IMR-90 (cell line): ENCODE measurements around the gene GALNT9. TPM values are rescaled to one million over a fixed set of nuclear protein-coding genes. Genes with fewer than 3 reads are reported as not detected.

Experiments
- ATAC-seq: fragments of 200-7000 bp; cut with Tn5 transposase; 2 replicates; pipeline ENCODE4 v1.9.1; 2020; ENCODE audit warnings: low read depth, mild to moderate bottlenecking, moderate library complexity
- BruUV-seq: library from RNA; stranded (reverse); fragments of 400-500 nt; replicated peaks from 2 replicates; lab custom pipeline; 2021; lab: Mats Ljungman, UMichigan
- CTCF ChIA-PET: fragments of 300-600 bp; formaldehyde crosslinking; extraction: SDS; loops from one replicate; lab custom pipeline; 2021; ENCODE audit warnings: antibody characterized with exemption; lab: Yijun Ruan, JAX
- POLR2A ChIA-PET: fragments of 300-600 bp; sonication (Branson Sonifier 250); formaldehyde crosslinking; loops from one replicate; lab custom pipeline; 2022; ENCODE audit warnings: antibody characterized with exemption; ENCODE audit not compliant: unreplicated experiment; lab: Charles Lee
- DNase-seq: peaks from one replicate; pipeline ENCODE4 v3.0.0; 2013
- H2AFZ ChIP-seq: replicated peaks from 2 replicates; pipeline ENCODE3; 2013; ENCODE audit warnings: low read length, mild to moderate bottlenecking; ENCODE audit not compliant: poor library complexity
- H2AK5ac ChIP-seq: 2 replicates; pipeline ENCODE4 v1.6.1; 2013; ENCODE audit warnings: low read depth, low read length, inconsistent platforms
- H2AK9ac ChIP-seq: replicated peaks from 2 replicates; pipeline ENCODE3; 2013; ENCODE audit warnings: mild to moderate bottlenecking, low read depth, low read length, moderate library complexity; ENCODE audit not compliant: poor library complexity
- H2BK120ac ChIP-seq: 2 replicates; pipeline ENCODE4 v1.6.1; 2013; ENCODE audit warnings: low read depth, low read length, inconsistent platforms
- H2BK15ac ChIP-seq: 3 replicates; pipeline ENCODE4 v1.6.1; 2013; ENCODE audit warnings: low read depth, low read length, inconsistent platforms
- H2BK20ac ChIP-seq: 2 replicates; pipeline ENCODE4 v1.6.1; 2013; ENCODE audit warnings: low read depth, mild to moderate bottlenecking, inconsistent platforms, low read length, moderate library complexity
- H2BK5ac ChIP-seq: 2 replicates; pipeline ENCODE4 v1.6.1; 2013; ENCODE audit warnings: mild to moderate bottlenecking, low read depth, low read length, inconsistent platforms; ENCODE audit not compliant: poor library complexity, severe bottlenecking
- H3K14ac ChIP-seq: replicated peaks from 2 replicates; pipeline ENCODE4 v1.6.1; 2013; ENCODE audit warnings: low read depth, low read length, inconsistent platforms
- H3K18ac ChIP-seq: 2 replicates; pipeline ENCODE4 v1.6.1; 2013; ENCODE audit warnings: low read depth, low read length, control low read depth
- H3K23ac ChIP-seq: 2 replicates; pipeline ENCODE4 v1.6.1; 2013; ENCODE audit warnings: low read depth, low read length, inconsistent platforms
- H3K27ac ChIP-seq: 2 replicates; pipeline ENCODE4 v1.5.1; 2013; ENCODE audit warnings: mild to moderate bottlenecking, control low read depth, low read length; ENCODE audit not compliant: insufficient read depth
- H3K27me3 ChIP-seq: 2 replicates; pipeline ENCODE4 v1.6.1; 2013; ENCODE audit warnings: low read length; ENCODE audit not compliant: control insufficient read depth, insufficient read depth
- H3K36me3 ChIP-seq: 2 replicates; pipeline ENCODE4 v1.6.1; 2013; ENCODE audit warnings: low read length, mixed read lengths; ENCODE audit not compliant: control insufficient read depth, insufficient read depth
- H3K4ac ChIP-seq: 2 replicates; pipeline ENCODE4 v1.6.1; 2013; ENCODE audit warnings: low read depth, low read length, inconsistent platforms
- H3K4me1 ChIP-seq: 2 replicates; pipeline ENCODE4 v1.6.1; 2013; ENCODE audit warnings: low read length, mixed read lengths; ENCODE audit not compliant: control insufficient read depth, insufficient read depth
- H3K4me2 ChIP-seq: 2 replicates; pipeline ENCODE4 v1.6.1; 2013; ENCODE audit warnings: low read depth, mild to moderate bottlenecking, control low read depth, low read length, moderate library complexity
- H3K4me3 ChIP-seq: 2 replicates; pipeline ENCODE4 v1.5.1; 2013; ENCODE audit warnings: low read depth, mild to moderate bottlenecking, control low read depth, low read length, moderate library complexity; ENCODE audit not compliant: insufficient read depth
- H3K56ac ChIP-seq: 2 replicates; pipeline ENCODE4 v1.6.1; 2013; ENCODE audit warnings: low read length, inconsistent platforms; ENCODE audit not compliant: insufficient read depth; ENCODE audit errors: extremely low read depth
- H3K79me1 ChIP-seq, 2 experiments: 2 replicates each; pipeline ENCODE4 v1.6.1; 2013; ENCODE audit warnings: low read length in 2 of 2, inconsistent platforms in 1 of 2, low read depth in 1 of 2
- H3K9ac ChIP-seq: 2 replicates; pipeline ENCODE4 v1.6.1; 2013; ENCODE audit warnings: low read depth, low read length, control low read depth
- H3K9me1 ChIP-seq: 2 replicates; pipeline ENCODE4 v1.6.1; 2013; ENCODE audit warnings: low read length, inconsistent platforms; ENCODE audit not compliant: insufficient read depth
- H3K9me3 ChIP-seq: 2 replicates; pipeline ENCODE4 v1.6.1; 2013; ENCODE audit warnings: low read length; ENCODE audit not compliant: control insufficient read depth, insufficient read depth
- H4K20me1 ChIP-seq: 2 replicates; pipeline ENCODE4 v1.6.1; 2013; ENCODE audit warnings: low read length, inconsistent platforms; ENCODE audit not compliant: insufficient read depth
- H4K5ac ChIP-seq: 2 replicates; pipeline ENCODE4 v1.6.1; 2013; ENCODE audit warnings: mild to moderate bottlenecking, low read depth, low read length, control low read depth
- H4K8ac ChIP-seq, 2 experiments: 2 replicates each; pipeline ENCODE4 v1.6.1; 2013; ENCODE audit warnings: low read depth in 2 of 2, low read length in 2 of 2, control low read depth in 1 of 2, inconsistent platforms in 1 of 2
- H4K91ac ChIP-seq: 2 replicates; pipeline ENCODE4 v1.6.1; 2013; ENCODE audit warnings: low read depth, low read length, inconsistent platforms; ENCODE audit not compliant: insufficient read depth
- BHLHE40 ChIP-seq: fragments of 150-350 bp; IDR thresholded peaks from 2 replicates; pipeline ENCODE4 v1.6.1; 2016; ENCODE audit warnings: mild to moderate bottlenecking, low read depth, low read length
- CEBPB ChIP-seq: IDR thresholded peaks from 2 replicates; pipeline ENCODE4 v1.6.1; 2012; ENCODE audit warnings: low read depth, low read length, improper control_type of control experiment
- CHD1 ChIP-seq: IDR thresholded peaks from 2 replicates; pipeline ENCODE4 v1.6.1; 2012; ENCODE audit warnings: low read depth, low read length, improper control_type of control experiment
- FOS ChIP-seq: fragments of 150-350 bp; IDR thresholded peaks from 2 replicates; pipeline ENCODE4 v1.6.1; 2016; ENCODE audit warnings: low read depth, low read length
- MAFK ChIP-seq: IDR thresholded peaks from 2 replicates; pipeline ENCODE4 v1.6.1; 2012; ENCODE audit warnings: low read depth, low read length, improper control_type of control experiment
- MAZ ChIP-seq: IDR thresholded peaks from 2 replicates; pipeline ENCODE4 v1.6.1; 2012; ENCODE audit warnings: low read depth, mild to moderate bottlenecking, low read length, improper control_type of control experiment, moderate library complexity, borderline replicate concordance
- MXI1 ChIP-seq: IDR thresholded peaks from 2 replicates; pipeline ENCODE4 v1.6.1; 2012; ENCODE audit warnings: low read depth, mild to moderate bottlenecking, low read length, moderate library complexity, borderline replicate concordance
- NFE2L2 ChIP-seq: fragments of 150-350 bp; IDR thresholded peaks from 2 replicates; pipeline ENCODE4 v1.6.1; 2016; ENCODE audit warnings: low read depth, mild to moderate bottlenecking, low read length
- RAD21 ChIP-seq: IDR thresholded peaks from 2 replicates; pipeline ENCODE4 v1.6.1; 2012; ENCODE audit warnings: low read length, improper control_type of control experiment
- RCOR1 ChIP-seq: IDR thresholded peaks from 2 replicates; pipeline ENCODE4 v1.6.1; 2012; ENCODE audit warnings: mild to moderate bottlenecking, low read length, improper control_type of control experiment; ENCODE audit not compliant: insufficient replicate concordance
- RFX5 ChIP-seq: IDR thresholded peaks from 2 replicates; pipeline ENCODE4 v1.8.0; 2012; ENCODE audit warnings: low read depth, mild to moderate bottlenecking, low read length, moderate library complexity
- SMC3 ChIP-seq: fragments of 150-350 bp; IDR thresholded peaks from 2 replicates; pipeline ENCODE4 v1.6.1; 2016; ENCODE audit warnings: low read depth, mild to moderate bottlenecking, antibody characterized with exemption, low read length, moderate library complexity
- WGBS, 2 experiments: methylation state at CpG; one replicate each; pipeline versions ENCODE4 v1.1.5 to v1.1.7; 2013; ENCODE audit warnings: missing lambda C conversion rate in 2 of 2; ENCODE audit not compliant: insufficient read length in 1 of 2; ENCODE audit errors: extremely low coverage in 2 of 2; 5-methylcytosine and 5-hydroxymethylcytosine counted together
- dilution Hi-C: fragments of 300-500 bp; cut with HindIII; formaldehyde crosslinking; loops from one replicate; pipeline ENCODE4 v1.14.3; 2018; ENCODE audit warnings: low sequenced_read_pairs; ENCODE audit not compliant: unreplicated experiment
- in situ Hi-C: fragments of 300-500 bp; cut with MboI; formaldehyde crosslinking; loops from 3 replicates; pipeline ENCODE4 v1.14.3; 2019; ENCODE audit warnings: low sequenced_read_pairs, inconsistent platforms, mixed read lengths
- intact Hi-C: fragments of 100-400 bp; cut with micrococcal nuclease; formaldehyde crosslinking; loops from 2 replicates; pipeline ENCODE4 v1.10.0; 2022
- polyA plus RNA-seq, 3 experiments: library from polyadenylated mRNA; depleted of rRNA; stranded (reverse); fragments of >200 nt; gene quantifications; 2 replicates each; pipeline ENCODE4 v1.2.3, GENCODE V29; 2012; ENCODE audit warnings: low replicate concordance in 1 of 3
- total RNA-seq: library from RNA; depleted of rRNA; stranded (reverse); fragments of >200 nt; gene quantifications from 2 replicates; pipeline ENCODE4 v1.2.3, GENCODE V29; 2012
- TF ChIP-seq, protein P1 (sequence below): conservative IDR thresholded peaks from 2 replicates; pipeline ENCODE4 v1.5.1; 2012; ENCODE audit warnings: mild to moderate bottlenecking, low read depth, low read length, improper control_type of control experiment
- TF ChIP-seq, protein P2 (sequence below): fragments of 150-350 bp; IDR thresholded peaks from 2 replicates; pipeline ENCODE4 v1.6.1; 2017; ENCODE audit warnings: mild to moderate bottlenecking, antibody characterized with exemption, low read length, low read depth
- TF ChIP-seq, protein P3 (sequence below): fragments of 150-350 bp; IDR thresholded peaks from 2 replicates; pipeline ENCODE4 v1.6.1; 2016; ENCODE audit warnings: low read depth, mild to moderate bottlenecking, low read length, moderate library complexity, borderline replicate concordance

GALNT9 gene
- total and polyA plus RNA-seq, 2 of the 4 experiments (the other 2 are of a cell fraction): under 0.01 to 0.12 TPM

DNA sequence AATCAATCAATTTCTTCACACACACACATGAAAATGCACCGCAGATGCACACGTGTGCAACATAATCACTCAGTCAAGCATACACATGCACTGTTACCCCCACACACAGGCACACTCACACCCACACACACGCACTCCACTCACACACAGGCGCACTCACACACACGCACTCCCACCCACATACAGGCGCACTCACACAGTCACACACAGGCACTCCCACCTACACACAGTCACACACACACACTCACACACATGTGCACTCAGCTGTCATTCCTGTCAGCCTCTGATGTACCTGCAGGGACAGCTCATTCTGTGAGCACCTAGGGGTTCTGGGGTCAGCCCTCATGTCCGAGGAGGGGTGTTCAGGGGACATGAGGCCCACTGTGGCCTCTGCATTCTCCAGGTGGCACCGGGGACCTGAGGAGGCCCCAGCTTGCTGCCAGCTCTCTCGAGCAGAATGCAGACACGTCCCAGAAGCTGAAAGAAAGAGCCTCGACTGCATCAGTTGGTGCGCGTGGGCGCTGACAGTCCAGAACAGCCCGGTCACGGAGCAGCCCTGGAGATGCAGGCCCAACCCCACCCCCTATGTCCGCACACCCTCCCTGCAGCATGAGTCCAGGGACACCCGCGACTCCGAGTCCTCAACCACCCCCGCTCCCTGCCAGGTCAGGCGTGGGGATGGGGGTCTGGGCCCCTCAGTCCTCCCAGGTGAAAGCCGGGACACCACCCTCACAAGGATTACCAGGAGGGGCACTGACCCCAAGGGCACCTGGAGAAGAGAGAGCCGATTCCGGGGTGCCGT, 115.8 kb downstream of the GALNT9 start:
- H3K18ac ChIP-seq: no peak overlapping the region
- H3K14ac ChIP-seq: no peak overlapping the region
- no peak overlapping the region for H3K4ac ChIP-seq
- no peak overlapping the region for H2AK9ac ChIP-seq
- intact Hi-C loops (no loop called here), in situ Hi-C loops (no loop called here), dilution Hi-C loops (no loop called here)
- no TSS peak for BruUV-seq
- H3K9ac ChIP-seq: no peak overlapping the region
- no peak for TF ChIP-seq CHD1
- TF ChIP-seq MAZ: no peak
- no peak for TF ChIP-seq SMC3
- no peak for TF ChIP-seq FOS
- TF ChIP-seq RFX5: no peak
- no peak for TF ChIP-seq MAFK
- TF ChIP-seq, protein P1, sequence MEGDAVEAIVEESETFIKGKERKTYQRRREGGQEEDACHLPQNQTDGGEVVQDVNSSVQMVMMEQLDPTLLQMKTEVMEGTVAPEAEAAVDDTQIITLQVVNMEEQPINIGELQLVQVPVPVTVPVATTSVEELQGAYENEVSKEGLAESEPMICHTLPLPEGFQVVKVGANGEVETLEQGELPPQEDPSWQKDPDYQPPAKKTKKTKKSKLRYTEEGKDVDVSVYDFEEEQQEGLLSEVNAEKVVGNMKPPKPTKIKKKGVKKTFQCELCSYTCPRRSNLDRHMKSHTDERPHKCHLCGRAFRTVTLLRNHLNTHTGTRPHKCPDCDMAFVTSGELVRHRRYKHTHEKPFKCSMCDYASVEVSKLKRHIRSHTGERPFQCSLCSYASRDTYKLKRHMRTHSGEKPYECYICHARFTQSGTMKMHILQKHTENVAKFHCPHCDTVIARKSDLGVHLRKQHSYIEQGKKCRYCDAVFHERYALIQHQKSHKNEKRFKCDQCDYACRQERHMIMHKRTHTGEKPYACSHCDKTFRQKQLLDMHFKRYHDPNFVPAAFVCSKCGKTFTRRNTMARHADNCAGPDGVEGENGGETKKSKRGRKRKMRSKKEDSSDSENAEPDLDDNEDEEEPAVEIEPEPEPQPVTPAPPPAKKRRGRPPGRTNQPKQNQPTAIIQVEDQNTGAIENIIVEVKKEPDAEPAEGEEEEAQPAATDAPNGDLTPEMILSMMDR: no peak
- TF ChIP-seq RAD21: no peak
- TF ChIP-seq, protein P2, sequence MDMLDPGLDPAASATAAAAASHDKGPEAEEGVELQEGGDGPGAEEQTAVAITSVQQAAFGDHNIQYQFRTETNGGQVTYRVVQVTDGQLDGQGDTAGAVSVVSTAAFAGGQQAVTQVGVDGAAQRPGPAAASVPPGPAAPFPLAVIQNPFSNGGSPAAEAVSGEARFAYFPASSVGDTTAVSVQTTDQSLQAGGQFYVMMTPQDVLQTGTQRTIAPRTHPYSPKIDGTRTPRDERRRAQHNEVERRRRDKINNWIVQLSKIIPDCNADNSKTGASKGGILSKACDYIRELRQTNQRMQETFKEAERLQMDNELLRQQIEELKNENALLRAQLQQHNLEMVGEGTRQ: no peak
- TF ChIP-seq, protein P3, sequence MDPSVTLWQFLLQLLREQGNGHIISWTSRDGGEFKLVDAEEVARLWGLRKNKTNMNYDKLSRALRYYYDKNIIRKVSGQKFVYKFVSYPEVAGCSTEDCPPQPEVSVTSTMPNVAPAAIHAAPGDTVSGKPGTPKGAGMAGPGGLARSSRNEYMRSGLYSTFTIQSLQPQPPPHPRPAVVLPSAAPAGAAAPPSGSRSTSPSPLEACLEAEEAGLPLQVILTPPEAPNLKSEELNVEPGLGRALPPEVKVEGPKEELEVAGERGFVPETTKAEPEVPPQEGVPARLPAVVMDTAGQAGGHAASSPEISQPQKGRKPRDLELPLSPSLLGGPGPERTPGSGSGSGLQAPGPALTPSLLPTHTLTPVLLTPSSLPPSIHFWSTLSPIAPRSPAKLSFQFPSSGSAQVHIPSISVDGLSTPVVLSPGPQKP: no peak
- TF ChIP-seq MXI1: no peak
- no peak for TF ChIP-seq RCOR1
- no peak for TF ChIP-seq CEBPB
- TF ChIP-seq BHLHE40: no peak
- no peak for TF ChIP-seq NFE2L2
- no peak overlapping the region for H4K8ac ChIP-seq
- no peak overlapping the region for H3K56ac ChIP-seq
- no peak overlapping the region for H2BK5ac ChIP-seq
- H3K79me1 ChIP-seq: no peaks in the 10 kb centered on the region
- DNase-seq (no peak), ATAC-seq (no peak)
- no peaks in the 10 kb centered on the region for H3K4me1 ChIP-seq
- no peak overlapping the region for H2AK5ac ChIP-seq
- peaks cover 10% of the 10 kb centered on the region; the same call in 1 of the 2 replicates for H3K9me3 ChIP-seq
- H4K20me1 ChIP-seq: no peaks in the 10 kb centered on the region
- ChIA-PET CTCF (no interaction called here), POLR2A (no interaction called here)
- H4K5ac ChIP-seq: no peak overlapping the region
- no peak overlapping the region for H3K27ac ChIP-seq
- no peak overlapping the region for H3K4me3 ChIP-seq
- no peaks in the 10 kb centered on the region; the same call in 1 of the 2 replicates for H3K27me3 ChIP-seq
- no peaks in the 10 kb centered on the region for H3K36me3 ChIP-seq
- no peaks in the 10 kb centered on the region for H3K9me1 ChIP-seq
- no peak overlapping the region for H2BK20ac ChIP-seq
- H2AFZ ChIP-seq: no peak overlapping the region
- WGBS, 2 experiments: 79% methylated on average over 13 of the region's 26 CpGs; no CpG with 5 or more reads in 1 of the 2 experiments
- no peak overlapping the region for H4K91ac ChIP-seq
- no peak overlapping the region for H2BK15ac ChIP-seq
- H3K4me2 ChIP-seq: no peak overlapping the region
- H3K23ac ChIP-seq: no peak overlapping the region
- no peak overlapping the region for H2BK120ac ChIP-seq
